Measurements from ENCODE around the gene CLEC5A.

Gene CLEC5A

GRCh38 chr7:141975806-141976523 lies 29.2 kb upstream of the CLEC5A start:
- Histone ChIP-seq H3K4me3 (ENCODE audit: low read length) (peak overlapping the region; percentile 32; the same call in 1 of the 2 replicates), H3K4me1 (ENCODE audit: insufficient read depth, low read length) (no peaks in the 10 kb centered on the region), H3K27me3 (ENCODE audit: insufficient read depth, low read length) (no peaks in the 10 kb centered on the region), H3K9me3 (ENCODE audit: insufficient read depth, low read depth, low read length) (no peaks in the 10 kb centered on the region), H3K9ac (ENCODE audit: low read depth, low read length) (no peak overlapping the region), H3K36me3 (ENCODE audit: insufficient read depth, low read depth, low read length) (no peaks in the 10 kb centered on the region), H3K27ac (ENCODE audit: low read length) (no peak overlapping the region)

- no peak overlapping the region for H3K9ac ChIP-seq (ENCODE audit: low read depth, low read length)
- H3K9me3 ChIP-seq (ENCODE audit: insufficient read depth, low read depth, low read length), result no peaks in the 10 kb centered on the region
- H3K4me3 ChIP-seq (ENCODE audit: low read length), result no peak overlapping the region
- no peaks in the 10 kb centered on the region for H3K4me1 ChIP-seq (ENCODE audit: insufficient read depth, low read length)
- no peaks in the 10 kb centered on the region for H3K36me3 ChIP-seq (ENCODE audit: insufficient read depth, low read depth, low read length)
- H3K27ac ChIP-seq (ENCODE audit: low read length), result no peak overlapping the region
- no peaks in the 10 kb centered on the region for H3K27me3 ChIP-seq (ENCODE audit: insufficient read depth, low read length)
These were observed 28.1 kb upstream of the CLEC5A start for GRCh38 chr7:141974831-141975230.

- Histone ChIP-seq H3K27ac (ENCODE audit: low read length) (no peak within 1 kb of the TSS), H3K27me3 (ENCODE audit: insufficient read depth, low read length) (no peaks in the 10 kb centered on the region), H3K36me3 (ENCODE audit: insufficient read depth, low read depth, low read length) (no peaks in the 10 kb centered on the region), H3K4me3 (ENCODE audit: low read length) (no peak within 1 kb of the TSS), H3K4me1 (ENCODE audit: insufficient read depth, low read length) (no peaks in the 10 kb centered on the region), H3K9me3 (ENCODE audit: insufficient read depth, low read depth, low read length) (no peaks in the 10 kb centered on the region), H3K9ac (ENCODE audit: low read depth, low read length) (no peak within 1 kb of the TSS)
These were observed 26.9 kb upstream of the CLEC5A start, which contains the start of gene TAS2R38 for GRCh38 chr7:141973673-141974072. Gene TAS2R38 (minus strand): TSS chr7:141973773. CDS start chr7:141973689, 84 bp downstream.

- H3K4me3 ChIP-seq (ENCODE audit: low read length), result no peak overlapping the region
- no peak overlapping the region for H3K9ac ChIP-seq (ENCODE audit: low read depth, low read length)
- no peaks in the 10 kb centered on the region for H3K36me3 ChIP-seq (ENCODE audit: insufficient read depth, low read depth, low read length)
- no peaks in the 10 kb centered on the region for H3K4me1 ChIP-seq (ENCODE audit: insufficient read depth, low read length)
- no peak overlapping the region for H3K27ac ChIP-seq (ENCODE audit: low read length)
- no peaks in the 10 kb centered on the region for H3K27me3 ChIP-seq (ENCODE audit: insufficient read depth, low read length)
- no peaks in the 10 kb centered on the region for H3K9me3 ChIP-seq (ENCODE audit: insufficient read depth, low read depth, low read length)
These were observed 14.1 kb upstream of the CLEC5A start for GRCh38 chr7:141960687-141961422.

GRCh38 chr7:141956084-141956483 lies 9.3 kb upstream of the CLEC5A start:
- Histone ChIP-seq H3K9me3 (ENCODE audit: insufficient read depth, low read depth, low read length) (no peaks in the 10 kb centered on the region), H3K27ac (ENCODE audit: low read length) (no peak overlapping the region), H3K36me3 (ENCODE audit: insufficient read depth, low read depth, low read length) (no peaks in the 10 kb centered on the region), H3K27me3 (ENCODE audit: insufficient read depth, low read length) (no peaks in the 10 kb centered on the region), H3K4me1 (ENCODE audit: insufficient read depth, low read length) (peaks cover 6% of the 10 kb centered on the region; the same call in 1 of the 2 replicates), H3K9ac (ENCODE audit: low read depth, low read length) (no peak overlapping the region), H3K4me3 (ENCODE audit: low read length) (no peak overlapping the region)

- H3K4me1 ChIP-seq (ENCODE audit: insufficient read depth, low read length), result peaks cover 6% of the 10 kb centered on the region; the same call in 1 of the 2 replicates
- no peaks in the 10 kb centered on the region for H3K27me3 ChIP-seq (ENCODE audit: insufficient read depth, low read length)
- H3K36me3 ChIP-seq (ENCODE audit: insufficient read depth, low read depth, low read length), result no peaks in the 10 kb centered on the region
- no peaks in the 10 kb centered on the region for H3K9me3 ChIP-seq (ENCODE audit: insufficient read depth, low read depth, low read length)
- H3K4me3 ChIP-seq (ENCODE audit: low read length), result no peak overlapping the region
- H3K9ac ChIP-seq (ENCODE audit: low read depth, low read length), result no peak overlapping the region
- H3K27ac ChIP-seq (ENCODE audit: low read length), result no peak overlapping the region
These were observed 7.6 kb upstream of the CLEC5A start for GRCh38 chr7:141954334-141954733.

- Histone ChIP-seq H3K9ac (ENCODE audit: low read depth, low read length) (no peak overlapping the region), H3K27me3 (ENCODE audit: insufficient read depth, low read length) (no peaks in the 10 kb centered on the region), H3K36me3 (ENCODE audit: insufficient read depth, low read depth, low read length) (no peaks in the 10 kb centered on the region), H3K4me1 (ENCODE audit: insufficient read depth, low read length) (peaks cover 6% of the 10 kb centered on the region; the same call in 1 of the 2 replicates), H3K9me3 (ENCODE audit: insufficient read depth, low read depth, low read length) (no peaks in the 10 kb centered on the region), H3K4me3 (ENCODE audit: low read length) (no peak overlapping the region), H3K27ac (ENCODE audit: low read length) (no peak overlapping the region)
These were observed 5.7 kb upstream of the CLEC5A start for GRCh38 chr7:141952461-141952860.

GRCh38 chr7:141950806-141951205 lies 4.0 kb upstream of the CLEC5A start:
- Histone ChIP-seq H3K36me3 (ENCODE audit: insufficient read depth, low read depth, low read length) (no peaks in the 10 kb centered on the region), H3K4me3 (ENCODE audit: low read length) (no peak overlapping the region), H3K27ac (ENCODE audit: low read length) (no peak overlapping the region), H3K9me3 (ENCODE audit: insufficient read depth, low read depth, low read length) (no peaks in the 10 kb centered on the region), H3K4me1 (ENCODE audit: insufficient read depth, low read length) (peaks cover 6% of the 10 kb centered on the region; the same call in 1 of the 2 replicates), H3K27me3 (ENCODE audit: insufficient read depth, low read length) (no peaks in the 10 kb centered on the region), H3K9ac (ENCODE audit: low read depth, low read length) (no peak overlapping the region)

- Histone ChIP-seq H3K27me3 (ENCODE audit: insufficient read depth, low read length) (no peaks in the 10 kb centered on the region), H3K4me3 (ENCODE audit: low read length) (no peak overlapping the region), H3K4me1 (ENCODE audit: insufficient read depth, low read length) (peaks cover 6% of the 10 kb centered on the region; the same call in 1 of the 2 replicates), H3K9ac (ENCODE audit: low read depth, low read length) (no peak overlapping the region), H3K27ac (ENCODE audit: low read length) (no peak overlapping the region), H3K9me3 (ENCODE audit: insufficient read depth, low read depth, low read length) (no peaks in the 10 kb centered on the region), H3K36me3 (ENCODE audit: insufficient read depth, low read depth, low read length) (no peaks in the 10 kb centered on the region)
These were observed 3.1 kb upstream of the CLEC5A start for GRCh38 chr7:141949911-141950310.

- Histone ChIP-seq H3K27me3 (ENCODE audit: insufficient read depth, low read length) (no peaks in the 10 kb centered on the region), H3K27ac (ENCODE audit: low read length) (no peak overlapping the region), H3K4me1 (ENCODE audit: insufficient read depth, low read length) (peaks cover 3% of the 10 kb centered on the region; the same call in 1 of the 2 replicates), H3K4me3 (ENCODE audit: low read length) (no peak overlapping the region), H3K9ac (ENCODE audit: low read depth, low read length) (no peak overlapping the region), H3K9me3 (ENCODE audit: insufficient read depth, low read depth, low read length) (no peaks in the 10 kb centered on the region), H3K36me3 (ENCODE audit: insufficient read depth, low read depth, low read length) (no peaks in the 10 kb centered on the region)
These were observed 2.7 kb upstream of the CLEC5A start for GRCh38 chr7:141949451-141949850.

- H3K9me3 ChIP-seq (ENCODE audit: insufficient read depth, low read depth, low read length), result no peaks in the 10 kb centered on the region
- H3K36me3 ChIP-seq (ENCODE audit: insufficient read depth, low read depth, low read length), result no peaks in the 10 kb centered on the region
- H3K9ac ChIP-seq (ENCODE audit: low read depth, low read length), result no peak overlapping the region
- no peak overlapping the region for H3K27ac ChIP-seq (ENCODE audit: low read length)
- H3K4me1 ChIP-seq (ENCODE audit: insufficient read depth, low read length), result no peaks in the 10 kb centered on the region
- H3K4me3 ChIP-seq (ENCODE audit: low read length), result no peak overlapping the region
- H3K27me3 ChIP-seq (ENCODE audit: insufficient read depth, low read length), result no peaks in the 10 kb centered on the region
These were observed 2.2 kb upstream of the CLEC5A start for GRCh38 chr7:141949021-141949420.

GRCh38 chr7:141945356-141945755 lies 1.4 kb downstream of the CLEC5A start:
- H3K9me3 ChIP-seq (ENCODE audit: insufficient read depth, low read depth, low read length), result peaks cover 8% of the 10 kb centered on the region; the same call in 1 of the 2 replicates
- no peak overlapping the region for H3K4me3 ChIP-seq (ENCODE audit: low read length)
- no peaks in the 10 kb centered on the region for H3K4me1 ChIP-seq (ENCODE audit: insufficient read depth, low read length)
- no peaks in the 10 kb centered on the region for H3K36me3 ChIP-seq (ENCODE audit: insufficient read depth, low read depth, low read length)
- no peak overlapping the region for H3K9ac ChIP-seq (ENCODE audit: low read depth, low read length)
- H3K27me3 ChIP-seq (ENCODE audit: insufficient read depth, low read length), result no peaks in the 10 kb centered on the region
- H3K27ac ChIP-seq (ENCODE audit: low read length), result no peak overlapping the region
